ENCODE results near the gene DERL3.
A peak's percentile ranks its signal among the peaks of the same experiment; 100 is the strongest.

The DERL3 gene

DNA sequence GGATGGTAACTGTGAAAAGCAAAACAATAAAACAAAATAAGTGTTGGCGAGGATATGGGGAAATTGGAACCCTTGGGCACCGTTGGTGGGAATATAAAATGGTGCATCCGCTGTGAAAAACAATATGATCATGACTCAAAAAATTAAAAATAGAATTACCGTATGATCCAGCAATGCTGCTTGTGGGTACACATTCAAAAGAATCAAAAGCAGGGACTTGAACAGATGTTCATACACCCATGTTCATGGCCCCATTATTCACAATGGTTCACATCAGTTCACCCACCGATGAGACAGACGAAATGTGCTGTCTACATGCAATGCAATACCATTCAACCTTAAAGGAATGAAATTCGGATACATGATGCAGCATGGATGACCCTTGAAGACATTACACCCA lies 1.2 kb upstream of the DERL3 start:
- Histone ChIP-seq H3K27me3 (ENCODE audit: insufficient read depth, insufficient read length) (peaks cover 29% of the 10 kb centered on the region), H3K9me3 (ENCODE audit: insufficient read depth, low read length) (no peaks in the 10 kb centered on the region), H3K4me3 (ENCODE audit: insufficient read length, low read depth) (no peak overlapping the region), H3K4me1 (ENCODE audit: insufficient read depth, insufficient read length) (peaks cover 10% of the 10 kb centered on the region), H3K9ac (ENCODE audit: insufficient read length, low read depth) (no peak overlapping the region), H3K36me3 (ENCODE audit: insufficient read depth, insufficient read length, low read length) (peaks cover 16% of the 10 kb centered on the region)
- TF ChIP-seq ZNF274 (IDR thresholded peaks at IDR 0.05; ENCODE audit: low read depth, low read length) = no peak
- TF ChIP-seq YY1 (IDR thresholded peaks at IDR 0.05; ENCODE audit: insufficient read depth, insufficient read length) = no peak
- TF ChIP-seq SUZ12 (IDR thresholded peaks at IDR 0.05; ENCODE audit: extremely low read depth, insufficient read depth, insufficient read length) = no peak
- no peak for DNase-seq (ENCODE audit: low read depth, low spot score)

GRCh38 chr22:23837911-23838680 lies 710 bp downstream of the DERL3 start:
- DNase-seq (ENCODE audit: low read depth, low spot score) = no peak
- H3K9me3 ChIP-seq (ENCODE audit: insufficient read depth, low read length) = no peaks in the 10 kb centered on the region
- peak overlapping the region; percentile 21 for H3K9ac ChIP-seq (ENCODE audit: insufficient read length, low read depth)
- peaks cover 10% of the 10 kb centered on the region for H3K4me1 ChIP-seq (ENCODE audit: insufficient read depth, insufficient read length)
- TF ChIP-seq ZNF274 (IDR thresholded peaks at IDR 0.05; ENCODE audit: low read depth, low read length) (no peak), YY1 (IDR thresholded peaks at IDR 0.05; ENCODE audit: insufficient read depth, insufficient read length) (no peak)
- H3K27me3 ChIP-seq (ENCODE audit: insufficient read depth, insufficient read length) = peaks cover 29% of the 10 kb centered on the region
- peak overlapping the region; percentile 67 for H3K4me3 ChIP-seq (ENCODE audit: insufficient read length, low read depth)
- H3K36me3 ChIP-seq (ENCODE audit: insufficient read depth, insufficient read length, low read length) = peaks cover 33% of the 10 kb centered on the region

- Histone ChIP-seq H3K27me3 (ENCODE audit: insufficient read depth, insufficient read length) (peaks cover 25% of the 10 kb centered on the region), H3K4me1 (ENCODE audit: insufficient read depth, insufficient read length) (peaks cover 7% of the 10 kb centered on the region), H3K4me3 (ENCODE audit: insufficient read length, low read depth) (no peak overlapping the region), H3K9me3 (ENCODE audit: insufficient read depth, low read length) (no peaks in the 10 kb centered on the region), H3K9ac (ENCODE audit: insufficient read length, low read depth) (no peak overlapping the region), H3K36me3 (ENCODE audit: insufficient read depth, insufficient read length, low read length) (peaks cover 40% of the 10 kb centered on the region)
- no peak for DNase-seq (ENCODE audit: low read depth, low spot score)
- TF ChIP-seq SUZ12 (IDR thresholded peaks at IDR 0.05; ENCODE audit: extremely low read depth, insufficient read depth, insufficient read length) (no peak), YY1 (IDR thresholded peaks at IDR 0.05; ENCODE audit: insufficient read depth, insufficient read length) (no peak), ZNF274 (IDR thresholded peaks at IDR 0.05; ENCODE audit: low read depth, low read length) (no peak)
These were observed 1.3 kb downstream of the DERL3 start for GRCh38 chr22:23837496-23837859.

DNA sequence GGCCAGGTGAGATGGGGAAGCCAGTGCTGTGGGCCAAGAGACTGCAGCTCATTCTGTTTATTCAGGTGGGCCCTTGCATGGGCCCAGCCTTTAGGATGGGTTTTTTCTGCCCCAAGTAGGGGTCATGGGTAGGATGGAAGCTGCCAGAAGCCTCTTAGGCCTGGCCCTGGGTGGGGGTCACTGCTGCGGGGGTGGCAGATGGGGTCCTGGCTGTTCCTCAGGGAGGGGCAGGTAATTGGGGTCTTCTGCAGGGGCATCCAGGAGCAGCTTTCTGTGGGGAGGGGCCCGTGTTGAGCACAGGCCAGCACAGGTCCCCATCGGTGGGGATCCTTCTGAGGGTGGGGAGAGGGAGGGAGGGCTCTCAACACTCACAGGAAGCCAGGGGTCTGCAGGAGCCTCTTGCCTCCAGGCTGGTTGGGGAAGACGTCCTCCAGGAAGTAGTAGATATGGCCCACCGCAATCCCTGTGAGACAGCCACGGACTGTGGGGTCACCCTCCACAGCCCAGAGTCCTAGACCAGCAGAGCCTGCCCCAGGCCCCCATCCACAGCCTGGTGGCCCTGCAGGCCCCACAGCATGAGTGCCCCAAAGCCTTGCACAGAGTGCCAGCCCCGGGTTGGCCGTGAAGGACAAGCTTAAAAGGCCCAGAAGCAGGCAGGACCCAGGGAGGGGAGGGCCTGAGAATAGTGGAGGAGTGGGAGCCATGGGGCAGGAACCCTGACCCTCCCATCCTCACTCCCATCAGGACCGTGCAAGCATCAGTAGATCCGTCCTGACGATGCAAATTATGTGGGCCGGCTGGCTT lies 1.9 kb downstream of the DERL3 start:
- TF ChIP-seq YY1 (IDR thresholded peaks at IDR 0.05; ENCODE audit: insufficient read depth, insufficient read length) = no peak
- no peak for TF ChIP-seq ZNF274 (IDR thresholded peaks at IDR 0.05; ENCODE audit: low read depth, low read length)
- TF ChIP-seq SUZ12 (IDR thresholded peaks at IDR 0.05; ENCODE audit: extremely low read depth, insufficient read depth, insufficient read length) = no peak
- Histone ChIP-seq H3K36me3 (ENCODE audit: insufficient read depth, insufficient read length, low read length) (peaks cover 45% of the 10 kb centered on the region), H3K27me3 (ENCODE audit: insufficient read depth, insufficient read length) (peaks cover 22% of the 10 kb centered on the region), H3K9me3 (ENCODE audit: insufficient read depth, low read length) (no peaks in the 10 kb centered on the region), H3K9ac (ENCODE audit: insufficient read length, low read depth) (no peak overlapping the region), H3K4me1 (ENCODE audit: insufficient read depth, insufficient read length) (peaks cover 7% of the 10 kb centered on the region), H3K4me3 (ENCODE audit: insufficient read length, low read depth) (no peak overlapping the region)
- DNase-seq (ENCODE audit: low read depth, low spot score) = no peak

GRCh38 chr22:23836281-23836680 lies 2.5 kb downstream of the DERL3 start:
- no peak for DNase-seq (ENCODE audit: low read depth, low spot score)
- TF ChIP-seq ZNF274 (IDR thresholded peaks at IDR 0.05; ENCODE audit: low read depth, low read length) = no peak
- no peak for TF ChIP-seq YY1 (IDR thresholded peaks at IDR 0.05; ENCODE audit: insufficient read depth, insufficient read length)
- TF ChIP-seq SUZ12 (IDR thresholded peaks at IDR 0.05; ENCODE audit: extremely low read depth, insufficient read depth, insufficient read length) = no peak
- peaks cover 52% of the 10 kb centered on the region for H3K36me3 ChIP-seq (ENCODE audit: insufficient read depth, insufficient read length, low read length)
- H3K4me1 ChIP-seq (ENCODE audit: insufficient read depth, insufficient read length) = peaks cover 4% of the 10 kb centered on the region
- H3K4me3 ChIP-seq (ENCODE audit: insufficient read length, low read depth) = no peak overlapping the region
- H3K9me3 ChIP-seq (ENCODE audit: insufficient read depth, low read length) = no peaks in the 10 kb centered on the region
- H3K27me3 ChIP-seq (ENCODE audit: insufficient read depth, insufficient read length) = peaks cover 16% of the 10 kb centered on the region
- H3K9ac ChIP-seq (ENCODE audit: insufficient read length, low read depth) = no peak overlapping the region

DNA sequence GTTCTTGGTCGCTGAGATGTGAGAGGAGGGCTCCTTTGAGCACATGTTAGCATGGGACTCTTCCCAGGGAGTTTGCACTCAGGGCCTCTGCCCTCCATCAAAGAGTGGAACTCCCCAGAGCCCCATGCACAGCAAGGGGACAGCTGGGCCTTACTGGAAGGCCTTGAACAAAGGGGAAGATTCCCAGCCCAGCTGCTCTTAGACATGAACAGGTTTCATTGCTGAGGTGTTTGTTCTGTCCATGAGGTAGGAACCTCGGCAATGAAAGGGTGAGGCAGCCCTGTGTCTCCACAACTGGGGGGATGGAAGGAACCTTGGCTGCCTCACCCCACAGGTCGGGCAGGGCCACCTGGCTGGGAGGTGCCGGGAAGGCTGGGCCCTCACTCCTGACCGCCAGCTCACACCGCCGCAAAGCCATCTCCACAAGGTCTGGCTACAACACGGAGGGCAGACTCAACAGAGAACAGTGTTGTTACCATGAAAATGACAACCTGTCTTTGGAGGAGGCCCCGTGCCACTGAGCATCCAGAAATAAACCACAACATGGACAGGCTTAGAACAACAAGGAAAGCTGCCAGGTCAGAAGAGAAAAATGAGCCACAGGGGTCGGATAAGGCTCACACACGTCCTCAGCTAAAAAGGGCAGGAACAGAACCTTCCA lies 3.2 kb downstream of the DERL3 start:
- H3K9ac ChIP-seq (ENCODE audit: insufficient read length, low read depth) = no peak overlapping the region
- H3K36me3 ChIP-seq (ENCODE audit: insufficient read depth, insufficient read length, low read length) = peaks cover 56% of the 10 kb centered on the region
- no peak for DNase-seq (ENCODE audit: low read depth, low spot score)
- no peaks in the 10 kb centered on the region for H3K9me3 ChIP-seq (ENCODE audit: insufficient read depth, low read length)
- TF ChIP-seq ZNF274 (IDR thresholded peaks at IDR 0.05; ENCODE audit: low read depth, low read length) (no peak), SUZ12 (IDR thresholded peaks at IDR 0.05; ENCODE audit: extremely low read depth, insufficient read depth, insufficient read length) (no peak), YY1 (IDR thresholded peaks at IDR 0.05; ENCODE audit: insufficient read depth, insufficient read length) (no peak)
- H3K4me3 ChIP-seq (ENCODE audit: insufficient read length, low read depth) = no peak overlapping the region
- H3K4me1 ChIP-seq (ENCODE audit: insufficient read depth, insufficient read length) = peaks cover 4% of the 10 kb centered on the region
- peaks cover 10% of the 10 kb centered on the region for H3K27me3 ChIP-seq (ENCODE audit: insufficient read depth, insufficient read length)
